Body of pancreas (tissue), 4 donors: ENCODE measurements around the gene MCMBP. TPM values are rescaled to one million over a fixed set of nuclear protein-coding genes. Genes with fewer than 3 reads are reported as not detected.

Experiments used
- ATAC-seq: fragments of 150-250 bp; one replicate; pipeline ENCODE4 v1.9.1; 2016
- DNase-seq, 4 donors: peaks; one replicate each; pipeline ENCODE4 v3.0.0-alpha.2; 2019
- H3K27ac ChIP-seq, 4 donors: fragments of 200-600 bp; sonication (generic); 1 replicate in 3 of 4; 2 replicates in 1 of 4; pipeline versions ENCODE4 v1.5.1 to v1.6.1; 2016 to 2019; ENCODE audit warnings: mild to moderate bottlenecking in 1 of 4, mixed read lengths in 1 of 4, moderate library complexity in 1 of 4
- H3K27me3 ChIP-seq, 2 donors: fragments of 200-600 bp; sonication (generic); one replicate each; pipeline ENCODE4 v1.6.0; 2016; ENCODE audit warnings: mild to moderate bottlenecking in 1 of 2
- H3K36me3 ChIP-seq, 2 donors: fragments of 200-600 bp; sonication (generic); replicated peaks in 1 of 2; 2 replicates each; pipeline ENCODE4 v1.5.1; 2016; ENCODE audit warnings: low read depth in 2 of 2; ENCODE audit not compliant: insufficient read depth in 1 of 2
- H3K4me1 ChIP-seq: fragments of 200-600 bp; sonication (generic); one replicate; pipeline ENCODE4 v1.6.0; 2016
- H3K4me3 ChIP-seq, 2 donors: fragments of 200-600 bp; sonication (generic); 1 replicate in 1 of 2; 2 replicates in 1 of 2; pipeline ENCODE4 v1.5.1; 2016 to 2019
- H3K9me3 ChIP-seq, 3 donors: fragments of 200-600 bp; sonication (generic); 1 replicate in 2 of 3; 2 replicates in 1 of 3; pipeline ENCODE4 v1.5.1; 2016
- CTCF ChIP-seq, 7 experiments: fragments of 450-650 bp in 4 of 7; fragments of 200-600 bp in 3 of 7; sonication (generic) in 3 of 7; IDR thresholded peaks; one replicate each; pipeline ENCODE4 v1.5.1; 2016 to 2019; ENCODE audit warnings: antibody characterized with exemption in 7 of 7
- POLR2A ChIP-seq, 3 donors: fragments of 450-650 bp; IDR thresholded peaks; one replicate each; pipeline ENCODE4 v1.6.1; 2016; ENCODE audit warnings: antibody characterized with exemption in 3 of 3, mild to moderate bottlenecking in 2 of 3
- WGBS, 2 donors: methylation state at CpG; one replicate each; pipeline ENCODE4 v1.1.5; 2017; 5-methylcytosine and 5-hydroxymethylcytosine counted together
- intact Hi-C: fragments of 100-400 bp; cut with DNase I; formaldehyde crosslinking; loops from one replicate; pipeline ENCODE4 v1.15.1; 2023
- total RNA-seq, 2 donors: library from RNA; depleted of rRNA; stranded (reverse); fragments of >200 nt; gene quantifications; one replicate each; pipeline ENCODE4 v1.1.0, GENCODE V29; 2016

The MCMBP gene
- total RNA-seq, 2 donors from 2014 or later: 26.2 to 29.0 TPM

GRCh38 chr10:119815671-119816070, 57.0 kb downstream of the MCMBP start:
- 85 to 94% methylated on average over 7 of the region's 7 CpGs for WGBS, 2 donors
- Histone ChIP-seq H3K9me3 (no peaks in the 10 kb centered on the region), H3K27me3 (no peaks in the 10 kb centered on the region), H3K4me1 (peaks cover 6% of the 10 kb centered on the region), H3K4me3 (no peak overlapping the region), H3K36me3 (no peaks in the 10 kb centered on the region), H3K27ac (no peak overlapping the region)
- intact Hi-C loops: no loop called here
- TF ChIP-seq CTCF (IDR thresholded peaks at IDR 0.05): no peak
- no peak for TF ChIP-seq POLR2A (IDR thresholded peaks at IDR 0.05)
- no peak for ATAC-seq
- DNase-seq: no peak

- H3K4me3 ChIP-seq: no peak overlapping the region
- intact Hi-C loops: no loop called here
- H3K27ac ChIP-seq: no peak overlapping the region
- peaks cover 6% of the 10 kb centered on the region for H3K4me1 ChIP-seq
- H3K36me3 ChIP-seq: no peaks in the 10 kb centered on the region
- ATAC-seq (no peak), DNase-seq (no peak)
- H3K27me3 ChIP-seq: no peaks in the 10 kb centered on the region
- TF ChIP-seq CTCF (IDR thresholded peaks at IDR 0.05): no peak
- TF ChIP-seq POLR2A (IDR thresholded peaks at IDR 0.05): no peak
- H3K9me3 ChIP-seq: no peaks in the 10 kb centered on the region
Observed at GRCh38 chr10:119812684-119813083, 60.0 kb downstream of the MCMBP start.

- H3K4me1 ChIP-seq: peaks cover 6% of the 10 kb centered on the region
- H3K4me3 ChIP-seq: no peak overlapping the region
- intact Hi-C loops: no loop called here
- DNase-seq (no peak), ATAC-seq (no peak)
- no peaks in the 10 kb centered on the region for H3K36me3 ChIP-seq
- no peaks in the 10 kb centered on the region for H3K27me3 ChIP-seq
- H3K9me3 ChIP-seq: no peaks in the 10 kb centered on the region
- 74 to 87% methylated on average over 4 of the region's 4 CpGs for WGBS, 2 donors
- TF ChIP-seq POLR2A (IDR thresholded peaks at IDR 0.05): no peak
- TF ChIP-seq CTCF (IDR thresholded peaks at IDR 0.05): no peak
- no peak overlapping the region for H3K27ac ChIP-seq
Observed at GRCh38 chr10:119811122-119811521, 61.5 kb downstream of the MCMBP start.

GRCh38 chr10:119807960-119808697, 64.5 kb downstream of the MCMBP start:
- Histone ChIP-seq H3K36me3 (no peaks in the 10 kb centered on the region), H3K4me3 (no peak overlapping the region), H3K4me1 (peaks cover 6% of the 10 kb centered on the region), H3K27me3 (no peaks in the 10 kb centered on the region), H3K27ac (no peak overlapping the region), H3K9me3 (no peaks in the 10 kb centered on the region)
- WGBS, 2 donors: 87 to 96% methylated on average over 3 of the region's 3 CpGs
- DNase-seq (no peak), ATAC-seq (no peak)
- TF ChIP-seq CTCF (IDR thresholded peaks at IDR 0.05) (no peak), POLR2A (IDR thresholded peaks at IDR 0.05) (no peak)
- intact Hi-C loops: no loop called here
